Natural killer cell (primary cell): ENCODE measurements around the gene SMIM41. TPM values are rescaled to one million over a fixed set of nuclear protein-coding genes. Genes with fewer than 3 reads are reported as not detected.

Experiments
- ATAC-seq, 3 donors: fragments of 150-1000 bp in 2 of 3; fragments of 200-7000 bp in 1 of 3; cut with Tn5 transposase; 1 replicate in 1 of 3; 2 replicates in 2 of 3; pipeline ENCODE4 v1.10.0; 2021; ENCODE audit warnings: mild to moderate bottlenecking in 2 of 3, moderate library complexity in 2 of 3
- DNase-seq, 2 donors: peaks; one replicate each; pipeline versions ENCODE4 v3.0.0 to v3.0.0-alpha.2; 2013 to 2021; ENCODE audit warnings: mixed read lengths in 1 of 2
- H3K27ac ChIP-seq: one replicate; pipeline ENCODE4 v1.5.1; 2013; ENCODE audit warnings: mild to moderate bottlenecking, low read length
- H3K27me3 ChIP-seq: one replicate; pipeline ENCODE4 v1.6.1; 2013; ENCODE audit warnings: low read length; ENCODE audit not compliant: control insufficient read depth, insufficient read depth
- H3K36me3 ChIP-seq: one replicate; pipeline ENCODE4 v1.6.1; 2013; ENCODE audit warnings: low read length; ENCODE audit not compliant: control insufficient read depth, insufficient read depth
- H3K4me1 ChIP-seq: one replicate; pipeline ENCODE4 v1.6.1; 2013; ENCODE audit warnings: low read length; ENCODE audit not compliant: control insufficient read depth, insufficient read depth
- H3K4me3 ChIP-seq: one replicate; pipeline ENCODE4 v1.5.1; 2013; ENCODE audit warnings: low read length
- H3K9me3 ChIP-seq: one replicate; pipeline ENCODE4 v1.6.1; 2013; ENCODE audit warnings: low read length; ENCODE audit not compliant: control insufficient read depth, insufficient read depth
- H3K27ac Mint-ChIP-seq, 2 donors: one replicate each; pipeline ENCODE4 v1.8.0; 2022; ENCODE audit warnings: mild to moderate bottlenecking in 2 of 2, mixed read lengths in 2 of 2, moderate library complexity in 1 of 2
- H3K27me3 Mint-ChIP-seq, 2 donors: one replicate each; pipeline ENCODE4 v1.8.0; 2022; ENCODE audit warnings: low read depth in 2 of 2, mixed read lengths in 2 of 2
- H3K36me3 Mint-ChIP-seq: one replicate; pipeline ENCODE4 v1.8.0; 2022; ENCODE audit warnings: mixed read lengths
- H3K4me1 Mint-ChIP-seq, 2 donors: one replicate each; pipeline ENCODE4 v1.8.0; 2022; ENCODE audit warnings: mixed read lengths in 2 of 2
- H3K4me3 Mint-ChIP-seq: one replicate; pipeline ENCODE4 v1.8.0; 2022; ENCODE audit warnings: mild to moderate bottlenecking, moderate library complexity, mixed read lengths
- H3K9me3 Mint-ChIP-seq, 2 donors: one replicate each; pipeline ENCODE4 v1.8.0; 2022; ENCODE audit warnings: mixed read lengths in 2 of 2
- WGBS: methylation state at CpG from one replicate; pipeline ENCODE4 v1.1.7; 2013; ENCODE audit warnings: missing lambda C conversion rate; ENCODE audit not compliant: insufficient coverage; 5-methylcytosine and 5-hydroxymethylcytosine counted together
- intact Hi-C: fragments of 100-400 bp; cut with micrococcal nuclease; formaldehyde crosslinking; loops from one replicate; pipeline ENCODE4 v1.14.2; 2022
- total RNA-seq, 4 donors: library from RNA; stranded (reverse); fragments of 120-200 nt in 1 of 4; gene quantifications; one replicate each; pipeline versions ENCODE4 v1.2.3 to v1.2.4, GENCODE V29; 2013 to 2022
- TF ChIP-seq, protein P1 (sequence below): fragments of 200-600 bp; IDR thresholded peaks from one replicate; pipeline ENCODE4 v1.8.0; 2022; ENCODE audit warnings: antibody characterized with exemption

The SMIM41 gene
- total RNA-seq, 3 donors from 2014 or later (not counting 1 experiment from before 2014, with no cell fraction given) = not detected

GRCh38 chr12:52144512-52145227, 65.2 kb downstream of the SMIM41 start:
- intact Hi-C loops = no loop called here
- Mint-ChIP-seq H3K36me3 (no peaks in the 10 kb centered on the region), H3K27ac (peak overlapping the region in 1 of 2 donors; percentile 27), H3K27me3 (peaks cover 0 to 3% of the 10 kb centered on the region in 2 donors), H3K4me3 (no peak overlapping the region), H3K4me1 (no peaks in the 10 kb centered on the region), H3K9me3 (no peaks in the 10 kb centered on the region)
- 84% methylated on average over 16 of the region's 16 CpGs for WGBS
- Histone ChIP-seq H3K36me3 (no peaks in the 10 kb centered on the region), H3K27ac (no peak overlapping the region), H3K4me3 (no peak overlapping the region), H3K9me3 (no peaks in the 10 kb centered on the region), H3K27me3 (no peaks in the 10 kb centered on the region), H3K4me1 (no peaks in the 10 kb centered on the region)
- no peak for ATAC-seq
- no peak for DNase-seq
- TF ChIP-seq, protein P1, sequence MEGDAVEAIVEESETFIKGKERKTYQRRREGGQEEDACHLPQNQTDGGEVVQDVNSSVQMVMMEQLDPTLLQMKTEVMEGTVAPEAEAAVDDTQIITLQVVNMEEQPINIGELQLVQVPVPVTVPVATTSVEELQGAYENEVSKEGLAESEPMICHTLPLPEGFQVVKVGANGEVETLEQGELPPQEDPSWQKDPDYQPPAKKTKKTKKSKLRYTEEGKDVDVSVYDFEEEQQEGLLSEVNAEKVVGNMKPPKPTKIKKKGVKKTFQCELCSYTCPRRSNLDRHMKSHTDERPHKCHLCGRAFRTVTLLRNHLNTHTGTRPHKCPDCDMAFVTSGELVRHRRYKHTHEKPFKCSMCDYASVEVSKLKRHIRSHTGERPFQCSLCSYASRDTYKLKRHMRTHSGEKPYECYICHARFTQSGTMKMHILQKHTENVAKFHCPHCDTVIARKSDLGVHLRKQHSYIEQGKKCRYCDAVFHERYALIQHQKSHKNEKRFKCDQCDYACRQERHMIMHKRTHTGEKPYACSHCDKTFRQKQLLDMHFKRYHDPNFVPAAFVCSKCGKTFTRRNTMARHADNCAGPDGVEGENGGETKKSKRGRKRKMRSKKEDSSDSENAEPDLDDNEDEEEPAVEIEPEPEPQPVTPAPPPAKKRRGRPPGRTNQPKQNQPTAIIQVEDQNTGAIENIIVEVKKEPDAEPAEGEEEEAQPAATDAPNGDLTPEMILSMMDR = no peak

GRCh38 chr12:52145228-52146088, 66.0 kb downstream of the SMIM41 start:
- Mint-ChIP-seq H3K36me3 (no peaks in the 10 kb centered on the region), H3K4me1 (no peaks in the 10 kb centered on the region)
- WGBS = 92% methylated on average over 18 of the region's 18 CpGs

DNA sequence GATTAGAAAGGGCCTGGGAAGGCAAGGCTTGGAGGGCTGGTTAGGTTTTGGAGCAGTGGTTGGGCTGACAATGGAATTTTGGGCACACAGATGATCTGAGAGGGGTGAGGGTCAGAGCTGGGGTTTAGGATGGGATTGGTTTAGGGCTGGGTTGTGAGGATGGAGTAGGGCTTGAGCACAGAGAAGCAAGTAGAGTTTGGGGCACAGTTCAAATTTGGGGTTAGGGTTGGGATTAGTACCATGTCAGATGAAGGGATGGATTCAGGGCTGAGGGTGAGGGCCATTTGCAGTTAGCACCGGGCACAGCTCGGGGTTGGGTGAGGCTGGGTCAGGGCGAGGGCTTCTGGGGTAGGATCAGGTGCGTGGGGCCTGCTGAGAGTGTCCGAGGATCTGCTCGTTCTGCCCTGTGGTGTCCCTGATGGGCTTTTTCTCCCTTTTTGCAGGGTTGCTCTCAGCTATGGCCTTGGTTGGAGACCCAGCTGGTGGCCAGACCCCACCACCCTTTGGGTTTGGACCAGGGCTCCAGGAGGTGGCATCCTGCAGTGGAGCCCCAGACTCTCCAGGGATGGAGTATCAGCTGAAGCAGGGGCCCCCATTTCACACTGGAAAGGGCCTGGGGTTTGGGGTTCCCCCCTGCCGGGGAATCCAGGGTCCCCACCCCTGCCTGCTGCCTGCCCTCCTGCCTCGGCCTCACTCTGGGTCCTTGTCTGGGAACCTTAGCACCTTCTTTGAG, 66.8 kb downstream of the SMIM41 start:
- peaks cover 0 to 4% of the 10 kb centered on the region in 2 donors for H3K27me3 Mint-ChIP-seq
- Histone ChIP-seq H3K27ac (no peak overlapping the region), H3K36me3 (no peaks in the 10 kb centered on the region), H3K27me3 (no peaks in the 10 kb centered on the region), H3K4me3 (no peak overlapping the region), H3K9me3 (no peaks in the 10 kb centered on the region), H3K4me1 (no peaks in the 10 kb centered on the region)
- H3K4me3 Mint-ChIP-seq = no peak overlapping the region
- H3K27ac Mint-ChIP-seq = no peak overlapping the region
- no peaks in the 10 kb centered on the region for H3K36me3 Mint-ChIP-seq
- no peaks in the 10 kb centered on the region for H3K9me3 Mint-ChIP-seq
- TF ChIP-seq, protein P1 = no peak
- no peak for ATAC-seq
- DNase-seq = no peak
- H3K4me1 Mint-ChIP-seq = peaks cover 0 to 3% of the 10 kb centered on the region in 2 donors
- WGBS = 87% methylated on average over 8 of the region's 8 CpGs
- intact Hi-C loops = no loop called here

More at GRCh38 chr12:52145228-52146088, 66.0 kb downstream of the SMIM41 start:
- H3K27me3 Mint-ChIP-seq = peaks cover 0 to 3% of the 10 kb centered on the region in 2 donors
- Histone ChIP-seq H3K36me3 (no peaks in the 10 kb centered on the region), H3K4me1 (no peaks in the 10 kb centered on the region), H3K9me3 (no peaks in the 10 kb centered on the region), H3K27ac (no peak overlapping the region), H3K4me3 (no peak overlapping the region), H3K27me3 (no peaks in the 10 kb centered on the region)
- ATAC-seq (no peak), DNase-seq (no peak)
- TF ChIP-seq, protein P1 = no peak
- no peak overlapping the region for H3K4me3 Mint-ChIP-seq
- no peak overlapping the region for H3K27ac Mint-ChIP-seq
- intact Hi-C loops = no loop called here
- H3K9me3 Mint-ChIP-seq = no peaks in the 10 kb centered on the region
